Endodermal cell (in vitro differentiated cells): ENCODE measurements around the gene COA5. TPM values are rescaled to one million over a fixed set of nuclear protein-coding genes. Genes with fewer than 3 reads are reported as not detected.

Experiments used
- DNase-seq: peaks from one replicate; pipeline ENCODE4 v3.0.0-alpha.2; 2017
- H3K27ac ChIP-seq: 2 replicates; pipeline ENCODE4 v1.5.1; 2013; ENCODE audit warnings: mild to moderate bottlenecking, low read depth, low read length, moderate library complexity
- H3K27me3 ChIP-seq: 2 replicates; pipeline ENCODE4 v1.6.1; 2013; ENCODE audit warnings: mild to moderate bottlenecking, low read length, moderate library complexity; ENCODE audit not compliant: insufficient read depth, control insufficient read depth, poor library complexity, severe bottlenecking
- H3K36me3 ChIP-seq: 2 replicates; pipeline ENCODE4 v1.7.0; 2013; ENCODE audit warnings: mild to moderate bottlenecking, low read length, moderate library complexity; ENCODE audit not compliant: control insufficient read depth, insufficient read depth
- H3K4me1 ChIP-seq: one replicate; pipeline ENCODE4 v1.7.0; 2013; ENCODE audit warnings: low read length; ENCODE audit not compliant: control insufficient read depth, insufficient read depth
- H3K4me3 ChIP-seq: 2 replicates; pipeline ENCODE4 v1.5.1; 2013; ENCODE audit warnings: mild to moderate bottlenecking, low read length, moderate library complexity
- H3K9ac ChIP-seq: 2 replicates; pipeline ENCODE4 v1.6.1; 2013; ENCODE audit warnings: mild to moderate bottlenecking, low read length, moderate library complexity; ENCODE audit not compliant: poor library complexity, severe bottlenecking; ENCODE audit errors: extremely low read depth
- H3K9me3 ChIP-seq: 2 replicates; pipeline ENCODE4 v1.6.1; 2013; ENCODE audit warnings: mild to moderate bottlenecking, low read length, moderate library complexity; ENCODE audit not compliant: control insufficient read depth
- H3K27ac Mint-ChIP-seq: 2 replicates; pipeline ENCODE4 v1.8.0; 2020; ENCODE audit warnings: mixed read lengths
- H3K27me3 Mint-ChIP-seq: 2 replicates; pipeline ENCODE4 v1.8.0; 2021; ENCODE audit warnings: mild to moderate bottlenecking, mixed read lengths; ENCODE audit not compliant: insufficient read depth
- H3K36me3 Mint-ChIP-seq: 2 replicates; pipeline ENCODE4 v1.8.0; 2020; ENCODE audit warnings: low read depth, mixed read lengths
- H3K4me1 Mint-ChIP-seq: 2 replicates; pipeline ENCODE4 v1.8.0; 2020; ENCODE audit warnings: mixed read lengths
- H3K4me3 Mint-ChIP-seq: 2 replicates; pipeline ENCODE4 v1.8.0; 2020; ENCODE audit warnings: mild to moderate bottlenecking, moderate library complexity, mixed read lengths
- H3K9me3 Mint-ChIP-seq: 2 replicates; pipeline ENCODE4 v1.8.0; 2020; ENCODE audit warnings: mild to moderate bottlenecking, mixed read lengths
- WGBS, 2 experiments: methylation state at CpG; one replicate each; pipeline versions ENCODE4 v1.1.5 to v1.1.7; 2013; ENCODE audit warnings: missing lambda C conversion rate in 2 of 2, mixed read lengths in 1 of 2; ENCODE audit not compliant: insufficient coverage in 1 of 2, insufficient read length in 1 of 2; 5-methylcytosine and 5-hydroxymethylcytosine counted together
- total RNA-seq, 2 donors: library from RNA; stranded (reverse); fragmentation: NEBNext Ultra II Directional in 1 of 2; extraction: Animal tissue kit (Norgen Biotek cat#: 25700) in 1 of 2; gene quantifications; 2 replicates in 1 of 2; 3 replicates in 1 of 2; pipeline ENCODE4 v1.2.1, GENCODE V29; 2021
- TF ChIP-seq, protein P1 (sequence below): fragments of 200-600 bp; sonication (generic); conservative IDR thresholded peaks from 2 replicates; pipeline ENCODE4 v1.5.0; 2021; ENCODE audit warnings: antibody characterized with exemption, mild to moderate bottlenecking

COA5 gene
- total RNA-seq, 2 donors from 2014 or later: 34.1 to 44.9 TPM

DNA sequence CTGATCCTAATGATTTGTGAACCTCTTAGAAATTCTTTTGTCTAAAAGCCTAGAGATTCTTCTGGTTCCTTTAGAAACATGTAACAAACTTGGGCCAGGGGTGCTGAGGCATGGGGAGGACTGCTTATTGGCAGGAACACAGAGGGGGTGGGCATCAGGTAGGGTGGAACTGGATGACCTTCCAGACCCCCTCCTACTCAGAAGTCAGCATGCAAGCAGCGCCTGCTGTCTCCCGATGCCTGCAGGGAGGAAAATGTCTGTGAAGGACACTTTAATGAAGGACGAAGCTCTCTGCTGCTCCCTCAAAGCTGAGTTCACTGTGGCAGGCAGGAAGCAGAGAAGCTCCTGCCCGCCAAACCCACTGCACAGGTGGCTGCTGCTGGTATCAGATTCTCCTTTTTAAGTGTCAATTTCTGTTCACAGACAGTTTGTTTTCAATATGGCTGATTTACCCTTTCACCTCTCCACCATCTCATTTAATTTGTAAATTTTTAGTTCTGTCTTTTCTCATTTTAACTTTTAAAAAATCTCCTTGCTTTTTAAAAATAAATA, 19.4 kb downstream of the COA5 start:
- H3K27ac Mint-ChIP-seq: no peak overlapping the region
- TF ChIP-seq, protein P1, sequence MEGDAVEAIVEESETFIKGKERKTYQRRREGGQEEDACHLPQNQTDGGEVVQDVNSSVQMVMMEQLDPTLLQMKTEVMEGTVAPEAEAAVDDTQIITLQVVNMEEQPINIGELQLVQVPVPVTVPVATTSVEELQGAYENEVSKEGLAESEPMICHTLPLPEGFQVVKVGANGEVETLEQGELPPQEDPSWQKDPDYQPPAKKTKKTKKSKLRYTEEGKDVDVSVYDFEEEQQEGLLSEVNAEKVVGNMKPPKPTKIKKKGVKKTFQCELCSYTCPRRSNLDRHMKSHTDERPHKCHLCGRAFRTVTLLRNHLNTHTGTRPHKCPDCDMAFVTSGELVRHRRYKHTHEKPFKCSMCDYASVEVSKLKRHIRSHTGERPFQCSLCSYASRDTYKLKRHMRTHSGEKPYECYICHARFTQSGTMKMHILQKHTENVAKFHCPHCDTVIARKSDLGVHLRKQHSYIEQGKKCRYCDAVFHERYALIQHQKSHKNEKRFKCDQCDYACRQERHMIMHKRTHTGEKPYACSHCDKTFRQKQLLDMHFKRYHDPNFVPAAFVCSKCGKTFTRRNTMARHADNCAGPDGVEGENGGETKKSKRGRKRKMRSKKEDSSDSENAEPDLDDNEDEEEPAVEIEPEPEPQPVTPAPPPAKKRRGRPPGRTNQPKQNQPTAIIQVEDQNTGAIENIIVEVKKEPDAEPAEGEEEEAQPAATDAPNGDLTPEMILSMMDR: no peak
- WGBS, 2 experiments: 93 to 100% methylated on average over 3 to 4 of the region's 4 CpGs

DNA sequence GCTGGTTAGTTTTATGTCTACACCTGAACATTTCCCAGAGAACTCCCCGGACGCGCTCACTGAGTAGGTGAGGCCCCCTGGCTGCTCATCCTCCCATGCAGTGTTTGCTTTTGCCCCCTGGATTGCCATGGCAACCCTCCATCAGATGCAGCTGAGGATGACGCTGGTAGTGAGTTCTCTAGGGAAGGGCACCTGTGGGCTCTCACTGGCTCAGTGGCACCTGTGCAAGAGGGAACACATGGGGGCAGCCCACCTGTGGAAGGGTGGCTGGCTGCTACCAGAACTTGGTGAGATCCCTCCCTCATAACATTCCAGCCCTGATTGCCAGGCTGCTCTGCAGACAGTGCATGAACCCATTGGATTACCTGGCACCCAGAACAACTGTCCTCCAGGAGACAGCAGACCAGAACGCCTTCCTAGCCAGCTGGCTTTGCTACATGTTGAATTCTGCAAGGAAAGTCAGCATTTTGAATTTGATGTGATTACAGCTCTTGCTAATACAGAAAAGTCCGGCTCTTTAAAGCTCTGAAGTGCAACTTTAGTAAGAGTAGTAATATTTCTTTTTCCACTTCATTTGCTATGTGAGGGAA, 21.7 kb downstream of the COA5 start:
- Histone ChIP-seq H3K9ac (no peak overlapping the region), H3K27ac (no peak overlapping the region), H3K9me3 (no peaks in the 10 kb centered on the region), H3K4me3 (no peak overlapping the region), H3K36me3 (peaks cover 98% of the 10 kb centered on the region), H3K27me3 (no peaks in the 10 kb centered on the region), H3K4me1 (peaks cover 8% of the 10 kb centered on the region)
- peaks cover 55% of the 10 kb centered on the region for H3K36me3 Mint-ChIP-seq
- no peak overlapping the region for H3K4me3 Mint-ChIP-seq
- DNase-seq: peak; percentile 40
- H3K27me3 Mint-ChIP-seq: no peaks in the 10 kb centered on the region
- WGBS, 2 experiments: 97 to 100% methylated on average over 2 to 6 of the region's 6 CpGs
- peaks cover 17% of the 10 kb centered on the region for H3K4me1 Mint-ChIP-seq
- no peaks in the 10 kb centered on the region for H3K9me3 Mint-ChIP-seq
- no peak overlapping the region for H3K27ac Mint-ChIP-seq
- TF ChIP-seq, protein P1: no peak

More for the DNA sequence above, 19.4 kb downstream of the COA5 start:
- Mint-ChIP-seq H3K4me1 (peaks cover 12% of the 10 kb centered on the region), H3K36me3 (peaks cover 59% of the 10 kb centered on the region), H3K27me3 (no peaks in the 10 kb centered on the region), H3K4me3 (no peak overlapping the region), H3K9me3 (peaks cover 7% of the 10 kb centered on the region)
- Histone ChIP-seq H3K4me1 (peaks cover 5% of the 10 kb centered on the region), H3K9ac (no peak overlapping the region), H3K9me3 (peaks cover 11% of the 10 kb centered on the region), H3K4me3 (no peak overlapping the region), H3K27me3 (no peaks in the 10 kb centered on the region), H3K27ac (no peak overlapping the region), H3K36me3 (peaks cover 99% of the 10 kb centered on the region)
- peak; percentile 32 for DNase-seq

DNA sequence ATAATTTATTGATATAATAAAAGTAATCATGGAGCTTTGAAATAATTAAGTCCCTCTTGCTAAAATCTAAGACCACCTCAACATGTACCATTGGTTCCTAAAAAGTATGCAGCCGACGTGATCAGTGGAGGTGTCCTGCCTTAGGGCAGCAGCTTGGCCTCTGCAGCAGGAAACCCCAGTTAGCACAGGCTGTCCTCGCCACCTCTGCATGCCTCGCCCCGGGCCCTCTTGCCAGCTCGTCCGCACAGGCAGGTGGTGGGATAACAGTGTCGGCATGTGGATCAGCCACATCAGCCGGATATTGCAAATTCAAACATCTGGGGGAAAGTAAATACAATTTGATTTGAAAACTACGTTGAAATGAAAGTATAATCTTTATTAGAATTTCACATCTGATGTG, 22.9 kb downstream of the COA5 start:
- 96 to 98% methylated on average over 8 to 10 of the region's 10 CpGs for WGBS, 2 experiments
- peaks cover 8% of the 10 kb centered on the region for H3K4me1 ChIP-seq
- H3K9ac ChIP-seq: no peak overlapping the region
- H3K9me3 Mint-ChIP-seq: no peaks in the 10 kb centered on the region
- H3K27ac ChIP-seq: no peak overlapping the region
- H3K4me1 Mint-ChIP-seq: peaks cover 17% of the 10 kb centered on the region
- H3K4me3 Mint-ChIP-seq: no peak overlapping the region
- DNase-seq: no peak
- no peaks in the 10 kb centered on the region for H3K27me3 ChIP-seq
- H3K27ac Mint-ChIP-seq: no peak overlapping the region
- no peaks in the 10 kb centered on the region for H3K27me3 Mint-ChIP-seq
- H3K4me3 ChIP-seq: no peak overlapping the region
- H3K9me3 ChIP-seq: no peaks in the 10 kb centered on the region
- H3K36me3 Mint-ChIP-seq: peaks cover 43% of the 10 kb centered on the region
- TF ChIP-seq, protein P1: no peak
- peaks cover 97% of the 10 kb centered on the region for H3K36me3 ChIP-seq
